Measurements from ENCODE around the gene RPS14.
A peak's percentile ranks its signal among the peaks of the same experiment; 100 is the strongest.

- TF ChIP-seq CTCF (optimal IDR thresholded peaks at IDR 0.05 in 1 of 3, IDR thresholded peaks at IDR 0.05 in 1 of 3, conservative IDR thresholded peaks at IDR 0.05 in 1 of 3; ENCODE audit: extremely low read depth in 1 of 3, insufficient read depth in 2 of 3, low read length in 3 of 3) = peak; percentile 84 to 99 (median 87)
- no peak for TF ChIP-seq EZH2 (IDR thresholded peaks at IDR 0.05; ENCODE audit: low read length)
Measured at GRCh38 chr5:150436141-150436680, 13.3 kb downstream of the RPS14 start.
